G401.6 (cell line): Measurements from ENCODE around the gene HOXD10.

Source experiments
- FAIRE-seq: peaks from 2 replicates; lab custom pipeline; 2012; peaks lifted over from hg19 to GRCh38; lab: Jason Lieb, UNC

Gene HOXD10

GRCh38 chr2:176082824-176083751 is 33.5 kb upstream of the HOXD10 start:
- no peak for FAIRE-seq

- no peak for FAIRE-seq
These were observed 32.7 kb upstream of the HOXD10 start, which contains the start of gene EVX2 for GRCh38 chr2:176083796-176084261. TSS of gene EVX2 (minus strand) at chr2:176083962. CDS start at chr2:176083776, 186 bp downstream.

GRCh38 chr2:176084611-176085119 is 31.9 kb upstream of the HOXD10 start:
- FAIRE-seq: no peak

GRCh38 chr2:176085120-176085788 is 31.3 kb upstream of the HOXD10 start:
- FAIRE-seq: no peak

- no peak for FAIRE-seq
These were observed 30.5 kb upstream of the HOXD10 start for GRCh38 chr2:176085861-176086771.

- FAIRE-seq: no peak
These were observed 29.1 kb upstream of the HOXD10 start for GRCh38 chr2:176087330-176088047.

GRCh38 chr2:176088048-176088936 is 28.3 kb upstream of the HOXD10 start:
- no peak for FAIRE-seq

GRCh38 chr2:176088937-176089842 is 27.4 kb upstream of the HOXD10 start:
- FAIRE-seq: no peak

GRCh38 chr2:176089843-176090395 is 26.7 kb upstream of the HOXD10 start:
- no peak for FAIRE-seq

- FAIRE-seq: no peak
These were observed 25.7 kb upstream of the HOXD10 start for GRCh38 chr2:176090862-176091261.

- FAIRE-seq: no peak
These were observed 25.0 kb upstream of the HOXD10 start for GRCh38 chr2:176091329-176092258.

GRCh38 chr2:176092270-176093144 is 24.1 kb upstream of the HOXD10 start, which contains the start of gene HOXD13:
TSS of gene HOXD13 (plus strand) at chr2:176092721. CDS start at chr2:176092891, 170 bp downstream.
- FAIRE-seq: no peak

GRCh38 chr2:176093145-176093897 is 23.3 kb upstream of the HOXD10 start:
- FAIRE-seq: no peak

- FAIRE-seq: no peak
These were observed 22.7 kb upstream of the HOXD10 start for GRCh38 chr2:176093898-176094249.

GRCh38 chr2:176094349-176094748 is 22.2 kb upstream of the HOXD10 start:
- FAIRE-seq: no peak

- FAIRE-seq: no peak
These were observed 21.2 kb upstream of the HOXD10 start for GRCh38 chr2:176095421-176095820.
